ENCODE data around the gene TWIST2.

DNA sequence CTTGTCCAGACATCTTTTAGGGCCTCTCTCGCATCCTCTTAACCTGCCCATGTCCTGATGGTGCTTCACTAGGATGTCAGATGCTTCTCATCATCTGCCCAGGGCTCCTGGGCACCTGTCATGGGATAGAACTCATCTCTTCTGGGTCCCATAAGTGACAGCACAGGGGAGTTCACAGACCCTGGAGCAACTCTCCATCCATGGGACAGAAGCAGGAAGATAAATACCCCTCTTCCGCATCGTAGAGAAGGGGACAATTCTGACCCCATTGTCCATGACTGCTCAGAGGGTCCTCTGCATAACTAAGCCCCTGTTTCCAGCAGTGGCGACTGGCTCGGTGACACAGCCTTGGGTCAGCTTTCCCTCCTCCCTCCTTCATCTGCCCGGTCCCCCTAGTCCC, 82.3 kb downstream of the TWIST2 start:
- TF ChIP-seq POLR2A (IDR thresholded peaks at IDR 0.05) = no peak
- no peak for TF ChIP-seq CTCF (IDR thresholded peaks at IDR 0.05)
